NCI-H446 treated with DMSO at 0.1 percent for 48 hours (cell line): Measurements from ENCODE around the gene SHISAL2A.
A peak's percentile ranks its signal among the peaks of the same experiment; 100 is the strongest.

ENCODE experiments used
- DNase-seq: peaks from one replicate; lab custom pipeline; 2025; lab: John Stamatoyannopoulos, UW

The SHISAL2A gene

DNA sequence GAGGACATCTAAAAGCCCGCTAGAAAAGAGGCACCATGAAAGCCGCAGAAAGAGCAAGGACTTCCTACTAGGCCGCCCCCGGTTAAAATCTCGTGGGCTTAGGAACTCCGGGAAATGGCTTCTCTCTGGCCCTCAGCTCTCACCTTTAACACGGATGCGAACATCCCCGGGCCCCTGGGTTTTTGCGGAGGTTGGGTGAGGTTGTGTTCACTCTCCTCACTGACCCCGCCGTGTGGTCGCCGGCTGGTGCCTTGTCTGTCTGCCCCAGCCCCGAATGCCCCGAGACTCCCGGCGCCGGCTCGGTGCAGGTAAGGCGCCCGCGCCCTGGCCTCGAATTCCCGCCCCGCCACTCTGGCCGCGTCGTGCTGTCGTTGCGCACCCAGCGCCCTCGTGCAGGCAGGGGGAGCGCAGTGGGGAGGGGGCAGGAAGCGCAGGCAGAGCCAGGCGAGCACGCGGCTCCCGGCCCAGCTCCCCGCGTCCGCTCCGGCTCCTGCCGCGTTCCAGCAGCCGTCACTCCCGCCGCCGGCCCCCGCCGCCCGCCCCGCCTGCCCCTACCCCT is at the start of gene SHISAL2A:
Gene SHISAL2A, plus strand, starts transcription at position 437 of the 559 bp plus-strand sequence. CDS start 326 bp downstream, outside the sequence.
- DNase-seq, result no peak

DNA sequence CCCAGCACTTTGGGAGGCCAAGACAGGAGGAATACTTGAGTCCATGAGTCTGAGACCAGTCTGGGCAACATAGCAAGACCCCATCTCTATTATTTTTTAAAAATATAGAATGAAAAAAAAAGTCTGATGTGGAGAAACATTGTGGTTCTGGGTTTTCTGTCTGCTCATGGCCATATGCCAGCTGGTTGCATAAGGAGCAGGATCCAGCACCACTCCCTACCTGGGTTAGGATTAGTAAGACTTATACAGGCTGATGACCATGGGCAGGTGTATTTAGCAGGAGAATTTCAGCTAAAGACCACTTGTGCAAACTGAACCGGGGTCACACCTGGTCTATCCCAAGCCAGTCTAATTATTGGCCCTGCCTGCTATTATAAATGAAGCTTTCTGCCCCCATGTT is 47.5 kb upstream of the SHISAL2A start:
- DNase-seq, result no peak

DNA sequence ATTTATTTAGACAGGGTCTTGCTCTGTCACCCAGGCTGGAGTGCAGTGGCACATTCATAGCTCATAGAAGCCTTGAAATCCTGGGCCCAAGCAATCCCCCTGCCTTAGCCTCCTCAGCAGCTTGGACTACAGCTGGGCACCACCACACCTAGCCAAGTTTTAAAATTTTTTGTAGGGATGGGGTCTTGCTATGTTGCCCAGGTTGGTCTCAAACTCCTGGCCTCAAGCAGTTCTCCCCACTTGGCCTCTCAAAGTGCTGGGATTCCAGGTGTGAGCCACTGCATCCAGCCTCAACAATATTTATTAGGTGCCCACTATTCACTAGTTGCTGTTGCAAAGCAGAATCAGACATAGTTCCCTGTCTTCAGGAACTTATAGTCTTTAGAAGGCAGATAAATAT is 44.9 kb upstream of the SHISAL2A start:
- no peak for DNase-seq

DNA sequence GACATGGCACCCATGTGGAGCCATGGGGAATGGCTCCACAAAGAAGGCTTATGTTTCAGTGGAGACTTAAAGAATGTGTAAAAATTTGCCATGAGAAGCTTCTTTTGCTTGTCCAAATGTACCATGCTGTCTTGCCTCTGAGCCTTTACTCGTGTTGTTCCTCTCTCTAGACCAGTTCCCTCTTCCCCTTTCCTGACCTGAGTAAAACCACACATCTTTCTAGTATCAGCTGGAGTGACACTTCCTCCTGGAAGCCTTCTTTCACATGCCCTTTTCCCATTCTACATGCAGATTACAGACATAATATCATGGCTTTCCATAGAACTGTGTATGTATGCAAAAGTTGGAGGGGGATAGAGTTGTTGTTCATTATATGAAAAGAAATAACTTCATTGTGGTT is 44.4 kb upstream of the SHISAL2A start:
- DNase-seq, result no peak

DNA sequence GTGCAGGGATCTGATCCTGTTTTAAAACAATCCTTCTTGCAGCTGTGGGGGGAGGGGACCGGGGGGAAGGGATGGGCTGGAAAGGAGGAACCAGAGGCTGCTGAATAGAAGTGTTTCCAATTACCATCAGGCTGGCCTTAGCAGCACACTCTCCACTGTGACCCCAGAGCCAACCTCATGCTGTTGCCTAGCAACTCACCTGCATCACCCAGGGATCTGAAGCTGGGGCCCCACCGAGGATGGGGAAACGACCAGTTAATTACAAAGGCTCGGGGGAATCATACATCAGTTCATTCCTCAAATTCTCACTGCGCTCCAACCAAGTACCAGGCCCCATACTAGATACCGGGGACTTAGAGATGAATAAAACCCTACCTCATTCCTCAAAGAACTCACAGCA is 42.7 kb upstream of the SHISAL2A start:
- no peak for DNase-seq

DNA sequence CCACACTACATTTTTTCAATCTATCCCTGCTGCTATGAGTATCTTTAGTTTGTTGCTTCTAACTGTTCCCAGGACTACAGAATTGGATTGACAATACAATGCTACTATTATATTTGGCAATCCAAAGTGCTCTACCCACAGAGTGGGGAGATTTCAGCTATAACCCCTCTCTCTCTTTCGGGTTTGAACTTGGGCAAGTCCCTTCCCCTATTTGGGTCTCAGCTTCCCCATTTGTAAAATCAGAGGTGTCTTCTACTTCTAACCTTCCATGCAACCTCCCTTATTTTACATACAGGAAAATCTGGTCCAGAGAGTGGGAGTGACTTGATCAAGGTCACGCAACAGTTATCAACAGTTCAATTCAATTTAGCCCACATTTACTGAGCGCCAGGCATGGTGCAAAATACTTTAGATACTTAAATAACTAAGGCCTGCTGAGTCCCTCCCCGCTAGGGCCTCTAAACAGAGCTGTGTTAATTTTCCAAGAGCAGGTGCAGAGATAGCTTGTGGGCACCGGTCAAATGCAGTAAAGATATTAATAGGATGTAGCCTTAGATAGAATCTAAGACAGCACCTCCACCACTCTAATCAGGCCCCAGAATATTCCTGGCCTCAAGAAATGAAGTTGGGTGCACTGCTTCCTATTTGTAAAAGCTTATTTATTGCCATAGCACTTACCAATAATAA is 40.2 kb upstream of the SHISAL2A start:
- DNase-seq, result no peak

DNA sequence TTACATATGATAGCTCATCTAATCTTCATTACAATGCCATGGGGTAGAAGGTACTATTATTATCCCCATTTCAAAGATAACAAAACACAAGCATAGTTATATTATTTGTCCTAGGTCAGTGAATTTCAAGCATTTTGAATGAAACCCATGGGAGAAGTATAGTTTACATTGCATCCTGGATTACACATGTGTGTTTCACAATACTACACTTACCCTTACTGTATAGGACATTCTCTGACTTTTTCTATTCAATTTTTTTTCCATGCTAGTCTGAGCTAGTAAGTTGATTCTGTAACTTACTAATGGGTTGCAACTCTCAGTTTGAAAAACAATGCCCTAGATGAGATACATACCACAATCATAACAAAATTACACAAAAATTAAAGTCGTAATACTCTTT is 39.5 kb upstream of the SHISAL2A start:
- DNase-seq, result no peak

DNA sequence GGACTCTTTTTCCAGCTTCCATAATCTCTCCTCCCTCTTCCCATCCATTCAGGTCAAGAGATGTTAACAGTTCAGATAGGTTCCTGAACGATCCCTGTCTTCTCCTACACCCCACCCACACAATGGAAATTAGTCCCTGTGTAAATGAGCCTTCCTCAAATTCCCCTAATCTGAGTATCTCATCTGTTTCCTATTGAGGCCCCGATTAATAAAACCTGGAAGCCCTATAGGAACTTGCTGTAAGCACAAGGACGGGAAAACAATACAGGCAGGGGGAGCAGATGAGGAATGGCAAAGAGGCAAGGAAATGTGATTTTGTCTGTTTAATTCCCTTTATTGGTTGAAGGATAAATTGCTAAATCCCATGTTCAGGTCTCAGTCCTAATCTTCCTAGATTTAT is 37.9 kb upstream of the SHISAL2A start:
- DNase-seq, result no peak

DNA sequence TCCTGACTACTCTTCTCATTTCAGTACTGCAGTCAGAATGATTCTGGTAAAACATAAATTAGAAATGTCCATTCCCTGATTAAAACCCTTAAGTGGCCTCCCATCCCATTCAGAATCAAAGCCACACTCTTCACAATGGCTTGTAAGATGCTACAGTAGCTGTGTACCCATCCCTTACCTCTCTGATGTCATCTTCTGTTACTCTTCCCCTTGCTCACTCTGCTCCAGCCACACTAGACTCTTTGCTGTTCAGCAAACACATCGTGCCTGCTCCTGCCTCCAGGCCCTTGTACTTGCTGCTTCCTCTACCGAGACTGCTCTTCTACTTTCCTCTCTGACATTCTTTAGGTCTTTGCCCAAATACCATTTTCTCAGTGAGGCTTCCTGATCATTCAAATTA is 35.1 kb upstream of the SHISAL2A start:
- DNase-seq, result no peak

DNA sequence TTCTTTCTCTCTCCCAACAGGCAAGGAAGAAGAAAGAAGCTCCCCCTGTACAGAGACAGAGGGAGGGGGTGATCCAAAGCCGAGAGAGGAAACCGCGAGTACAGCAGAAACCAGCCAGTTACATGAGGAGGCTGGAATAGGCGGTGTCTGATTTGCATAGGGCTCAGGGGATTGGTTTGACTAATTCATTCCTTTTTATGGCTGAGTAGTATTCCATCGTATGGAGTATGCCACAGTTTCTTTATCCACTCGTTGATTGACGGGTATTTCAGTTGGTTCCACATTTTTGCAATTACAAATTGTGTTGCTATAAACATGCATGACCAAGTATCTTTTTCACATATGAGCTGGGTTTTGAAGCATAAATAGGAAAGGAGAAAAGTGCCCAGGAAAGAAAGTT is 34.2 kb upstream of the SHISAL2A start:
- no peak for DNase-seq

DNA sequence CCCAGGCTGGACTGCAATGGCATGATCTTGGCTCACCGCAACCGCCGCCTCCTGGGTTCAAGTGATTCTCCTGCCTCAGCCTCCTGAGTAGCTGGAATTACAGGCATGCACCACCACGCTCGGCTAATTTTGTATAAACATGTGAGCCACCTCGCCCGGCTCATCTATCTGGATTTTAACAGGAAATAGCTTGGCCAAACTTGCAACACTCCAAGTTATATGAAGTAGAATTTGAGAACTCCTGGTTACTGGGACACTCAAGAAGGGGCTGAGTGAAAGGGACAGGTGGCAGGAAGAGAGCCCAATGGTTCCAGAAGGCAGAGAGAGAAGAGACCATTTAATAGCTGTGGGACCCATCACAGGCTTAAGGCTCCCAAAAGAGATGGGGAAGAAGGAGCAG is 33.7 kb upstream of the SHISAL2A start:
- DNase-seq, result no peak

DNA sequence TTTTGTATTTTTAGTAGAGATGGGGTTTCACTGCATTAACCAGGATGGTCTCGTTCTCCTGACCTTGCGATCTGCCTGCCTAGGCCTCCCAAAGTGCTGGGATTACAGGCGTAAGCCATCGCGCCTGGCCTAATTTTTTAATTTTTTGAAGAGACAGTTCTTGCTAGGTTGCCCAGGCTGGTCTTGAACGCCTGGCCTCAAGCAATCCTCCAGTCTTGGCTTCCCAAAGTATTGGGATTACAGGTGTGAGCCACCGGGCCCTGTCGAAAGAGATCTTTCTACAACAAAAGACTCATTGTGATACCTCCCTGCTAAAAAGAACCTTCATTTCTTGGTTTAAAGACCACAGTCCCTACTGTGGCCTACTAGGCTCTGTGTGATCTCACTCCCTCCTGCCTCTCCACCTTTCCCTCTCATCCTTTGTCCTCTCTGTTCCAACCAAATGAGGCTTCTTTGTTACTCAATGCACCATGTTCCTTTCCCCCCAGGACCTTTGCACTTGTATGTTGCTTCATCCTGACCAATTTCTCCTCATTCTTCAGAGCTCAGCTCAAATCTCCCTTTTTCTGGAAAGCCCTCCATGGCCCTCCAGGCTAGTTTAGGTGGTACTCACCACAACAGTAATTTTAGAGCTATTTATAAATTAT is 32.3 kb upstream of the SHISAL2A start:
- no peak for DNase-seq

DNA sequence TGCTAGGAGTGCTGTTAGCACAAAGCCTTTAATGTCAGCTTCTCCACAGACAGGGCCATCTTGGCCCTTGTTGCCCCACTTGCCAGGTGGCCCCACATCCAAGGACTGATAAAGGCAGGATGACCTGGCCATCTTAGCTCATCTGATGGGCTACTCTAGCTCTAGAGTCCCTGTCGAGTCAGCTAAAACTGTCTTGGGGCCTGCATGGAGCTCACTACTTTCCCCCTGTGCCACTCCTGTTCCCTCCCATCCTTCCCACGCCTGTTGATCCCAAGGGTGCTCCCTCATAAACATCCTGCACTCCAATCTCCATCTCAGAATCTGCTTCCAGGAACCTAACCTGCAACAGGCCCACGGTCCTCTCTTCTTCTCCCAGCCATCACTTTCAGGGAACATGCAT is 31.4 kb upstream of the SHISAL2A start:
- DNase-seq, result no peak

DNA sequence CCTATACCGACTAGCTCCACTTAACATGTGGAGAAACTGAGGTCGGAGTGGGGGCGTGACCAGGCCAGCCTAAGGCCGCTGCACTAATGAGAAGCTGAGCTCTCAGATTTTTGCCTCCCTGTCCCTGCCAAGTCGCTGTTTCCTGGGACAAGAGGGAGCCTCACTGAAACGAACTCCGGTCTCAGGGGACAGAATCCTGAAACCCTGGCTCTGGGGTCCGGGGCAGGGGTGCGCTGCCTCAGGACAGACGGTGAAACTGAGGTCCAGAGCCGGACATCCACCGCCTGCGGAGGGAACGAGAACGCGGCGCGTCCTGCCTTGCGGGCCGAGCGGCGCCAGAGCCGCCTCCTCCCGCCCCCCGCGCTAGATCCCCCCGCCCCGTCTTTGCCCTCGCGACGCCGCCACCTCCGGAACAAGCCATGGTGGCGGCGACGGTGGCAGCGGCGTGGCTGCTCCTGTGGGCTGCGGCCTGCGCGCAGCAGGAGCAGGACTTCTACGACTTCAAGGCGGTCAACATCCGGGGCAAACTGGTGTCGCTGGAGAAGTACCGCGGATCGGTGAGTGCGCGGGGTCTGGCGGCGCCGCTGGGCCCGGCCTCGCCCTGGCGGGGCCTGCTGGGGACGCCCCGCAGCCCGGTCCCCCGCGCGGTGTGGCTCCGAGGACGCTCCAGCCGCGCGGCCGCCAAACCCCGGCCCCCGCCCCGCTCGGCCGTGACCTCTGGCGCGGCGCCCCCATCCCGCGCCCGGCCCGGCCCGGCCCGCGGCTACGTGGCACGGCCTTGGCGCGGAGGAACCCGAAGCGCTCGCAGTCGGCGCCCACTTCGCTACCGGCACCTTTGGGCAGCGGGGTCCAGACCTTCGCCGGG is 30.7 kb upstream of the SHISAL2A start, which contains the start of gene GPX7:
Gene GPX7, plus strand, starts transcription at position 381 of the 865 bp plus-strand sequence. Its CDS starts 39 bp downstream, at position 420.
- DNase-seq, result peak; percentile 20

DNA sequence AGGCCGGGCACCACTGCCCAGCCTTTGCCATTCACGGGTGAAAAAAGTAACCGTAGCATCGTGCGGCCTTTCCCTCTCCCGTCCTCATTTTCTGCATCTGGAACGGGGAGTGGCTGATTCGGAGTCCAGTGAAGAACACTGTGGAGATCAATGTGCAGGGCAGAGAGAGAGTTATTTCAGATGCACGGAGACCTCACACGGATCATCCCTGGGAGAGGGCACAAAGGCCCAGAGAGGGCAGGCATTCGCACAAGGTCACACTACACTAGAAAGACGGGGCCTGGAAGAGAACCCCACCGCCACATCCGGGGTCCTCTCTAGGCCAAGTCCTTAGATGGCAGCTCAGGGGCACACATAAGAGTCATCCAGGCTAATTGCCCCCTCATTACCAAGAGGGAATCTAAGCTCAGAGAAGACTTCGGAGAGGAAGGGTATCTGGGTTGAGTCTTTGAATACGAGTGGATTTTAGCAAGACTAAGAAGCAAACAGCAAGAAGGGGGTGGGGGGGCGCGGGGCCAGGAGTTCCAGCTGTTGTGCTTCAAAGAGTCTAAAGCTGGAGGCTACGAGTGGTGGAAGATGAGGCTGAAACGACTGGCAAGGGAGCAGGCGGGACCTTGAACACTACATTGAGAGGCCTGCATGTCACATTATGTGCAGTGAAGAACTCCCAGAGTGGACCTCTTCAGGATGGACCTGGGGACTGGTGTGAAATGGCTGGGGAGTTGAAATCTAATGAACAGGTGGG is 29.9 kb upstream of the SHISAL2A start:
- no peak for DNase-seq

DNA sequence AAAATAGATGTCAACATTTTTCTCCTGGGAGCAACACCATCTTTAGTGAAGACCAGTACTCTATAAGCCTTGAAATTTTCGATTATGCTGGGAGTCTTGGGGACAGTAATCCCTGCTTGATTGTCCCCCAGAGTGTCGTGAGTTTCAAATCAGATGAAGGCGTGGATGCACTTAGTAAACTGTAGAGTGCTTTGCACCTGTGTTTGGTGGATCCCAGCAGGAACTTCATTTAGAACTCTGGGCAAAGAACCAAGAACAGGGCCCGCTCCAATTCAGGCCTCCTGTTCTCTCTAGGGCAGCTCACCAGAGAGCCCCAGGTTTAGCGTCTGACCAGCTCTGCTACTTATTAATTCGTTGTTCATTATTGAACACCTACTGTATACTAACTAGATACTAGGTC is 29.3 kb upstream of the SHISAL2A start:
- DNase-seq, result no peak

DNA sequence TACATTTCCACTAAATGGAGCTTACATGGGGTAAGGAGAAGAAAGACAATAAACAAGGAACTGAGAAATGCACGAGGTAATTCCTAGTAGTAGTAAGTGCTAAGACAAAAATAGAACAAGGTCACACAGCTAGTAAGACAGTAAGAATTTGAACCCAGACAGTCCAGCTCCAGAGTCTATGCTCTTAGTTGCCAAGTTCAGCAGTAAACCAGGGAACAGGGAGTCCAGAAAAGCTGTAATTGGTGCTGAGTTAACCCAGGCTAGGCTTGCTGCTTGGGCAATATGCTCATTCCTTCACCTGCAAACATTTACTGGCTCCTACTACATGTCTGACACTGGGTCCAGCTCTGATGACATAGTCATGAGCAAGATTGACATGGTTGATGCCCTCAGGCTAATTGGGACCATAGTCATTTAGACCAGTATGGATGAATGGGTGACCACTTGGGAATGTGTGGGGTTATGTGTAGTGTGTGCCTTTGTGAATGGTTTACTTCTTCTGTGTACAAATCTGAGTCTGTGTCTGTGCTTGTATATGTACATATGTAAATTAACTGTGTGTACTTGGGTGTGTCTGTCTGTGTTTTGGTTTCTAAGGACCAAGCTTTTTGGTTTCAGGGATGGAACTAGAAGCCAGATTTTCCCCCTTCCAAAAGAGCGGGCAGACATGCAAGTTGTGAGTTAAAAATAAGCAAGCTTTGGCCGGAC is 28.8 kb upstream of the SHISAL2A start:
- DNase-seq, result no peak

DNA sequence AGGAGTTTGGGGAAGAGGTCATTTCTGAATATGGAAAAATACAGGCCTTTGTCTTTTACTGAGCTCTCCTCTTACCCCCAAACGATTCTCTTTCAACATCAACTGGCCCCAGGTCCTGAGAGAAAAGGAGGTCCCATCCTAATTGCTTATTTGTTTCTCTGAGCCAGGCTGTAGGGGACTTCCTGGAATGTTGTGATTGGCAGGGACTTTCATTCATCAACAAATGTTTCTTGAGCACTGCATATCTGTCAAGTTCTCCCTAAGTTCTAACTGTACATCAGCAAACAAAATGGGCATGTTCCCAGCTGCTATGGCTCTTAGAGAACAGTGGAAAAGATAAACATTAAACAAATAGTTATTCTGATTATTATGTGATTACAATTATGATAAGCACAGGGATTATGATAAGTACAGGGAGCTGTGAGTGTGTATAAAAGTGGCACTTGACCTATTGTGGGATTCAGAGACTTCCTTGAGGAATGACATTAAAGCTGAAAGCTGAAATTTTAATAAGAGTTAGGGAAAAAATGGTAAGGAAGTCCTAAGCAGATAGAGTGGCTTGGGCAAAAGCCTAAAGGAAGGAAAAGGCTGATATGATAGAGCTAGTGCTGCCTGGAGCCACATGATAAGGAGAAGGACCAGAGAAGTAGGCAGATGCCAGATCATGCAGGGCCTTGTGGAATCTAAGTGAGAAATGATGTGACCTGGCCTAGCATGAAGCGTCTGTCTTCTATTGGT is 19.2 kb upstream of the SHISAL2A start:
- no peak for DNase-seq

DNA sequence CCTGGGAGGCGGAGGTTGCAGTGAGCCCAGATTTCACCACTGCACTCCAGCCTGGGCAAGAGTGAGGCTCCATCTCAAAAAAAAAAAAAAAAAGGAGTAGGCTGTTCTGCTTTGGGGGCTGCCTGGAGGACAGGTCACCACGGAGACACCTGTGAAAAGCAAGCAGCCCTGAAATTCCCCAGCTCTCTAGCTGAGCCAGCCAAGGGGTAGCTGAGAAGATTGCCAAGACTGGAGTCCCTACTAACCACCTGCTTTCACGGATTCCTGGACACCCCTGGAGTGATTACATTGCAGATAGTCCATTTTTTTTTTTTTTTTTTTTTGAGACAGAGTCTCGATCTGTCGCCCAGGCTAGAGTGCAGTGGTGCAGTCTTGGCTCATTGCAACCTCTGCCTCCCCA is 18.3 kb upstream of the SHISAL2A start:
- DNase-seq, result no peak

DNA sequence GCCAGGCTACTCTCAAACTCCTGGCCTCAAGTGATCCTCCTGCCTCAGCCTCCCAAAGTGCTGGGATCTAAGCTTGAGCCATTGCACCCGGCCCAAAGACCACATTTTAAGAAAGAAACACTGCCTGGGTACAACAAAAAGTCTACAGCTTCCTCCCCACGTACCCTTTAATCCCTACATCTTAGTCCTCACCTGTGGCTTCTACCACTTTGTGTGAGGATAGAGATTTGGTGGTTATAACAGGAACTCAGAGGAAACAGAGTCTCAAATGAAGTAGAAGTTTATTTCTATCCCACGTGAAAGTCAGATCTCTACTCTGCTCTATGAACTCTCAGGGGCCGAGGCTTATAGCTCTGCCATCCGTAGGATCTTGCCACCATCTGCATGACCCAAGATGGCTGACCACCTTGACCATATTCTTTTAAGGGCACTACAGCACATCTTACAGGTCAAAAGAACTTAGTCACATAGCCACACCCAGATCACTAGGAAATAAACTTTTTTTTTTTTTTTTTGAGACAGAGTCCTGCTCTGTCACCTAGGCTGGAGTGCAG is 17.4 kb upstream of the SHISAL2A start:
- no peak for DNase-seq
